SU-DHL-6 (cell line): ENCODE results near the gene ALG11.

ENCODE experiments used
- CTCF ChIP-seq: fragments of 200-600 bp; sonication (generic); IDR thresholded peaks from one replicate; pipeline ENCODE4 v1.5.1; 2017; ENCODE audit warnings: antibody characterized with exemption, mild to moderate bottlenecking, low read length, moderate library complexity; ENCODE audit not compliant: insufficient read depth, poor library complexity, severe bottlenecking
- EZH2phosphoT487 ChIP-seq: fragments of 200-600 bp; sonication (generic), shearing (Covaris generic); conservative IDR thresholded peaks from 2 replicates; pipeline ENCODE4 v1.6.1; 2018; ENCODE audit warnings: mild to moderate bottlenecking, antibody characterized with exemption, low read length, moderate library complexity, mixed read lengths

GRCh38 chr13:52020191-52020590 is 8.0 kb downstream of the ALG11 start:
- TF ChIP-seq CTCF, result no peak
- TF ChIP-seq EZH2phosphoT487, result no peak
